GM12873 (cell line): Measurements from ENCODE around the gene DNM3.

ENCODE experiments used
- CTCF ChIP-seq: IDR thresholded peaks from 2 replicates; pipeline ENCODE4 v1.5.1; 2012; ENCODE audit warnings: low read depth, mild to moderate bottlenecking, moderate library complexity, low read length, control low read depth; ENCODE audit not compliant: insufficient read depth; ENCODE audit errors: missing control alignments

DNM3 gene

GRCh38 chr1:171910786-171911185, 69.5 kb downstream of the DNM3 start:
- TF ChIP-seq CTCF, result no peak

- no peak for TF ChIP-seq CTCF
These were observed 70.2 kb downstream of the DNM3 start for GRCh38 chr1:171911506-171911905.

GRCh38 chr1:171912509-171913175, 71.3 kb downstream of the DNM3 start:
- TF ChIP-seq CTCF, result no peak

- TF ChIP-seq CTCF, result no peak
These were observed 72.1 kb downstream of the DNM3 start for GRCh38 chr1:171913385-171913784.

- TF ChIP-seq CTCF, result no peak
These were observed 75.0 kb downstream of the DNM3 start for GRCh38 chr1:171916315-171916771.

- TF ChIP-seq CTCF, result no peak
These were observed 76.0 kb downstream of the DNM3 start for GRCh38 chr1:171917331-171917730.

GRCh38 chr1:171919891-171920887, 78.9 kb downstream of the DNM3 start:
- TF ChIP-seq CTCF, result no peak
